ENCODE results near the gene LCP1.

- TF ChIP-seq EZH2 (IDR thresholded peaks at IDR 0.05; ENCODE audit: insufficient read depth, poor library complexity, severe bottlenecking): no peak
- no peak for TF ChIP-seq EZH2phosphoT487 (IDR thresholded peaks at IDR 0.05; ENCODE audit: insufficient read depth, low read depth)
Observed at GRCh38 chr13:46160065-46160464, 21.9 kb downstream of the LCP1 start.

Measured in GM23248 (cell line).